Measurements from ENCODE around the gene THAP8.

DNA sequence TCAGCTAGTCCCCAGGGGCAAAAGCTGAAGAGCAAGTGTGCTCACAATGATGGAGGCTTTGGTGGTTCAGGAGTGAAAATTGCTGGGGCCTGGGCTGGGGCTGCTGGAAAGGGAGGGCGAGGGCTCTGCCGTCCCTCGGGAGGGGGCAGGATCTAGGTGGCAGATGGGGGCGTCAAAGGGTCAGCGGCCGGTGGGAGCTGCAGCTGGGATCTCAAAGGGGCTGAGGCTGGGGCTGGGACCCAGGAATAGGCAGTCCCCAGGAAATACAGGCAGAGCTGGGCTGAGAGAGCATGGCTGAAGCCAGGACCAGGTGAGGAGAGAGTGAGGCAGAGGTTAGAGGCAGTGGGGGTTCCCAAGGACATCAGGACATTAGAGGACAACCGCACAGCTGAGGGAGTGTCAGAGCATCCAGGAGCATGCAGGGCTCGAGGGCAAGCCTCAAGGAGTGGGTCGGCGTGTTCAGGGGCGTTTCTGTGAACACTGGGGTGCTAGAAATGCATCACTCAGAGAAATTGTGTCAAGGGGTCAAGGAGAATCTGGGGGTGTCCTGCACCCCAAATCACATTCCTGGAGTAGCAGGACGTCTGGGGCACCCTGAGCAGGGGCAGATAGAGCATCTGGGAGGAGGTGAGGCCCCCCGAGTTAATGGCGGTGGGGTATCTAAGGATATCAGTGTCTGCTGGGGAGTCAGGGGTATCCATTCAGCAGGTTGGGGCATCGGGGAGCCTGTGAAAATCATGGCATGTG, 44.3 kb downstream of the THAP8 start:
- no peak for TF ChIP-seq POLR2AphosphoS5 (IDR thresholded peaks at IDR 0.05; ENCODE audit: low read depth, low read length)
- TF ChIP-seq TAF1 (IDR thresholded peaks at IDR 0.05; ENCODE audit: borderline replicate concordance, low read depth, low read length) = no peak
